CD4-positive, CD25-positive, alpha-beta regulatory T cell (primary cell): ENCODE measurements around the gene MKNK2. TPM values are rescaled to one million over a fixed set of nuclear protein-coding genes. Genes with fewer than 3 reads are reported as not detected.

ENCODE experiments used
- ATAC-seq, 2 donors: fragments of 150-1000 bp; cut with Tn5 transposase; one replicate each; pipeline ENCODE4 v1.10.0; 2021; ENCODE audit warnings: low read depth in 2 of 2, moderate number of reproducible peaks in 2 of 2, moderate library complexity in 1 of 2
- DNase-seq, 3 donors: peaks; one replicate each; pipeline versions ENCODE4 v3.0.0 to v3.0.0-alpha.2; 2012 to 2022; ENCODE audit warnings: mixed read lengths in 1 of 3
- H3K27ac ChIP-seq: one replicate; pipeline ENCODE4 v1.7.0; 2013; ENCODE audit warnings: mild to moderate bottlenecking, low read length; ENCODE audit not compliant: insufficient read depth, poor library complexity, severe bottlenecking
- H3K27me3 ChIP-seq: one replicate; pipeline ENCODE4 v1.7.0; 2013; ENCODE audit warnings: low read length; ENCODE audit not compliant: control insufficient read depth, insufficient read depth
- H3K36me3 ChIP-seq: one replicate; pipeline ENCODE4 v1.7.0; 2013; ENCODE audit warnings: mild to moderate bottlenecking, low read length, moderate library complexity; ENCODE audit not compliant: control insufficient read depth, insufficient read depth
- H3K4me1 ChIP-seq: 2 replicates; pipeline ENCODE4 v1.7.0; 2013; ENCODE audit warnings: mild to moderate bottlenecking, low read length; ENCODE audit not compliant: insufficient read depth, control insufficient read depth, poor library complexity, severe bottlenecking
- H3K4me3 ChIP-seq: one replicate; pipeline ENCODE4 v1.7.0; 2013; ENCODE audit warnings: low read depth, mild to moderate bottlenecking, low read length, moderate library complexity
- H3K9me3 ChIP-seq, 2 experiments: 1 replicate in 1 of 2; 2 replicates in 1 of 2; pipeline ENCODE4 v1.7.0; 2013; ENCODE audit warnings: low read length in 2 of 2, mild to moderate bottlenecking in 1 of 2, moderate library complexity in 1 of 2; ENCODE audit not compliant: control insufficient read depth in 2 of 2
- H3K27ac Mint-ChIP-seq, 3 donors: one replicate each; pipeline ENCODE4 v1.8.0; 2020 to 2022; ENCODE audit warnings: mild to moderate bottlenecking in 3 of 3, mixed read lengths in 3 of 3, moderate library complexity in 2 of 3
- H3K27me3 Mint-ChIP-seq: one replicate; pipeline ENCODE4 v1.8.0; 2022; ENCODE audit warnings: mild to moderate bottlenecking, mixed read lengths
- H3K36me3 Mint-ChIP-seq: one replicate; pipeline ENCODE4 v1.8.0; 2020; ENCODE audit warnings: mixed read lengths
- H3K4me1 Mint-ChIP-seq, 4 donors: one replicate each; pipeline ENCODE4 v1.8.0; 2020 to 2022; ENCODE audit warnings: mixed read lengths in 4 of 4, mild to moderate bottlenecking in 1 of 4
- H3K4me3 Mint-ChIP-seq, 4 donors: one replicate each; pipeline ENCODE4 v1.8.0; 2020 to 2022; ENCODE audit warnings: mild to moderate bottlenecking in 4 of 4, mixed read lengths in 4 of 4, moderate library complexity in 3 of 4
- H3K9me3 Mint-ChIP-seq, 7 donors: one replicate each; pipeline ENCODE4 v1.8.0; 2020 to 2022; ENCODE audit warnings: mixed read lengths in 7 of 7, mild to moderate bottlenecking in 3 of 7, moderate library complexity in 2 of 7
- polyA plus RNA-seq, 4 donors: library from polyadenylated mRNA; unstranded; fragments of 300-500 nt; fragmentation: Illumina TruSeq; gene quantifications; one replicate each; pipeline ENCODE4 v1.2.3, GENCODE V29; 2021
- total RNA-seq: library from RNA; stranded (reverse); gene quantifications from one replicate; pipeline ENCODE4 v1.2.3, GENCODE V29; 2022

The MKNK2 gene
- total and polyA plus RNA-seq, 5 donors from 2014 or later, result 28.7 to 340 (median 33.8) TPM

DNA sequence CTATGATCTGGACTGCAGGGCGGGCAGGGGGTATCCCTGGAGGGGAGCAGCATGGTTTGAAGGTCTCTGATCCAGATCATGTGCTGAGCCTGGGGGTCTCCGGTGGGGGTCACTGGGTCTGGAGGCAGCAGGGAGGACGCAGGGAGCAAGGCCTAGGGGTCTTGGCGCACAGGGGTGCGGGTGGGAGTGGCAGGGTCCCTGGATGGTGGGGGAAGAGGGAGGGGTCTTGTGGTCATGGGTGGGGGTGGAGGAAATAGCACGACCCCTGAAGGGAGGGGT is 37.4 kb downstream of the MKNK2 start:
- H3K4me1 ChIP-seq, result peaks cover 22% of the 10 kb centered on the region
- peak overlapping the region in 1 of 3 donors; percentile 92 for H3K27ac Mint-ChIP-seq
- no peaks in the 10 kb centered on the region for H3K9me3 ChIP-seq
- H3K9me3 Mint-ChIP-seq, result peaks cover 0 to 1% (median 0%) of the 10 kb centered on the region in 7 donors
- H3K27ac ChIP-seq, result peak overlapping the region; percentile 14
- no peaks in the 10 kb centered on the region for H3K27me3 Mint-ChIP-seq
- H3K36me3 ChIP-seq, result no peaks in the 10 kb centered on the region
- no peak for ATAC-seq
- H3K4me3 ChIP-seq, result no peak overlapping the region
- H3K36me3 Mint-ChIP-seq, result peaks cover 6% of the 10 kb centered on the region
- peaks cover 0 to 27% (median 9%) of the 10 kb centered on the region in 4 donors for H3K4me1 Mint-ChIP-seq
- DNase-seq, result no peak
- peak overlapping the region in 1 of 4 donors; percentile 70 for H3K4me3 Mint-ChIP-seq
- no peaks in the 10 kb centered on the region for H3K27me3 ChIP-seq

DNA sequence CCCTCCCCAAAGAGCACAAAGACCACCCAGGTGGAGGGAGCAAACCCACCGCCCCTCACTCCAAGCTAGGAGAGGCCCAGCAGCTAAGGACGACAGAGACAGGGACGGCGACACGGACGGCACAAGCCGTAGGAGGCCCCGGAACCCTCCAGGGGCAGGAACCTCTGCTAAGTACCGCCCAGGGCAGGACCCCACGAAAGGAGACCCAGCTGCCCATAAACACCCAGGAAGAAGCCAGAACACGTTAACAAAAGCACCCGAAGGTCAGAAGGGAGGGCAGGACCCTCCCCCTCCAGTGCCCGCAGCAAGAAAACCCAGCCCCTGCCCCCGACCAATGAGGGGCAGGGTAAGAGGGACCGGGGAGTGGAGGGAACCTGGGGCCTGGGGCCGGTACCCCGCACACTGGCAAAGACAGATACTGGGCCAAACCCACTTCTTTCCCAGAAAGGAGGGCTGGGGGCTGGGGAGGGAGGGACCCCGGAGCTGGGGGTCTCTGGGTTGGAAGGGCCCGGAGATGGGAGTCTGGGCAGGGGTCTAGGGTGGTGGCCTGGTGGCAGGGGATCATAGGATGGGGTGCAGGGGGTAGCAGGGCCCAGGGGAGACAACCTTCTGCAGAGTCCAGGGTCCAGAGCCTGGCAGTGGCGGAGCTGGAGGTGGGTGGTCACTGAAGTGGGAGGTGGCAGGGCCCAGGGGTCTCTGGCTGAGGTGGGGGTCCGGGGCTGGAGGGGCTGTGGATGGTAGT is 37.9 kb downstream of the MKNK2 start:
- Histone ChIP-seq H3K27ac (no peak overlapping the region), H3K36me3 (no peaks in the 10 kb centered on the region), H3K4me3 (no peak overlapping the region), H3K27me3 (no peaks in the 10 kb centered on the region), H3K4me1 (peaks cover 22% of the 10 kb centered on the region), H3K9me3 (no peaks in the 10 kb centered on the region)
- Mint-ChIP-seq H3K36me3 (peaks cover 6% of the 10 kb centered on the region), H3K27ac (peak overlapping the region in 1 of 3 donors; percentile 92), H3K9me3 (peaks cover 0 to 1% (median 0%) of the 10 kb centered on the region in 7 donors), H3K27me3 (no peaks in the 10 kb centered on the region), H3K4me1 (peaks cover 0 to 27% (median 9%) of the 10 kb centered on the region in 4 donors), H3K4me3 (peak overlapping the region; percentile 55 to 70 (median 66))
- ATAC-seq (no peak), DNase-seq (no peak)

DNA sequence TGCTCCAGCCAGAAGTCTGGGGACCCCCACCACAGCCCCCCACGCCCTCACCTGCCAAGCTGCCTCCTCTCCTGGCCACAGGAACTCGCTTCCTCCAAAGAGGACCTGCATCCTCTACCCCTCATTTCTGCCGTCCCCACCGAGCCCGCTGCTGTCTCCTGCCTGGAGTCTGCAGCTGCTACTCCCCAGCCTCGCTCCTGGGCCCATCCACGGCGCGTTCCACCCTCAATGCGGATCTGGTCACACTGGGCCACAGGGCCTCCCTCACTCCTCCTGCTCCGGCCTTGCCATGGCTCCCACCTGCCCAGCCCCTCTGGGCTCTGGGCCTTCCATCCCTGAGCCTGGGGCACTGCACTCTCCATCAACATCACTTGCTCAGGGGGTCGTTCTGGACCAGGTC is 39.9 kb downstream of the MKNK2 start:
- Histone ChIP-seq H3K27ac (no peak overlapping the region), H3K36me3 (no peaks in the 10 kb centered on the region), H3K27me3 (no peaks in the 10 kb centered on the region), H3K4me3 (no peak overlapping the region), H3K4me1 (peaks cover 21% of the 10 kb centered on the region), H3K9me3 (no peaks in the 10 kb centered on the region)
- H3K27ac Mint-ChIP-seq, result peak overlapping the region in 2 of 3 donors; percentile 31 to 44
- no peaks in the 10 kb centered on the region for H3K9me3 Mint-ChIP-seq
- H3K27me3 Mint-ChIP-seq, result no peaks in the 10 kb centered on the region
- H3K4me1 Mint-ChIP-seq, result peaks cover 0 to 27% (median 6%) of the 10 kb centered on the region in 4 donors
- H3K36me3 Mint-ChIP-seq, result peaks cover 13% of the 10 kb centered on the region
- H3K4me3 Mint-ChIP-seq, result peak overlapping the region in 1 of 4 donors; percentile 80
- DNase-seq (no peak), ATAC-seq (no peak)

GRCh38 chr19:2010135-2010668 is 40.8 kb downstream of the MKNK2 start:
- Histone ChIP-seq H3K4me3 (no peak overlapping the region), H3K27me3 (no peaks in the 10 kb centered on the region), H3K9me3 (no peaks in the 10 kb centered on the region), H3K4me1 (peaks cover 19% of the 10 kb centered on the region), H3K36me3 (no peaks in the 10 kb centered on the region), H3K27ac (no peak overlapping the region)
- ATAC-seq (no peak), DNase-seq (no peak)
- Mint-ChIP-seq H3K27me3 (no peaks in the 10 kb centered on the region), H3K27ac (no peak overlapping the region), H3K4me3 (no peak overlapping the region), H3K4me1 (peaks cover 0 to 27% (median 6%) of the 10 kb centered on the region in 4 donors), H3K9me3 (no peaks in the 10 kb centered on the region), H3K36me3 (peaks cover 13% of the 10 kb centered on the region)

DNA sequence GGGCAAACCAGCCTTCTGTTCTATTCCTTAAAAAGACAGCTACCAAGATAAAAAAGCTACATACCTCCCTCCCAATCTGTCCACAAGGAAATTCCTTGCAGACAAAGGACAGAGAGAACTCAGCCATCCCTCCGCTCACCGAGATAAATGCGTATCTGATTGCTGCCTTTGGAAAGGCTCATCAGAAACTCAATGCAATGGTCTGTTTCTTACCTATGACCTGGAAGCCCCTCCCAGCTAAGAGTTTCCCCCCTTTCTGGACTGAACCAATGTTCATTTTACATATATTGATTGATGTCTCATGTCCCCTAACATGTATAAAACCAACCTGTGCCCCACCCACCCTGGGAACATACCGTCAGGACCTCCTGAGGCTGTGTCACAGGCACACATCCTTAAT is 47.2 kb downstream of the MKNK2 start:
- H3K27ac ChIP-seq, result no peak overlapping the region
- peaks cover 15% of the 10 kb centered on the region for H3K36me3 ChIP-seq
- no peak overlapping the region for H3K4me3 ChIP-seq
- Mint-ChIP-seq H3K27me3 (no peaks in the 10 kb centered on the region), H3K4me1 (peaks cover 0 to 5% (median 2%) of the 10 kb centered on the region in 4 donors), H3K27ac (peak overlapping the region in 1 of 3 donors; percentile 42), H3K9me3 (no peaks in the 10 kb centered on the region), H3K36me3 (peaks cover 16% of the 10 kb centered on the region), H3K4me3 (no peak overlapping the region)
- H3K27me3 ChIP-seq, result no peaks in the 10 kb centered on the region
- no peaks in the 10 kb centered on the region for H3K4me1 ChIP-seq
- H3K9me3 ChIP-seq, result no peaks in the 10 kb centered on the region
- DNase-seq, result no peak
- ATAC-seq, result no peak

DNA sequence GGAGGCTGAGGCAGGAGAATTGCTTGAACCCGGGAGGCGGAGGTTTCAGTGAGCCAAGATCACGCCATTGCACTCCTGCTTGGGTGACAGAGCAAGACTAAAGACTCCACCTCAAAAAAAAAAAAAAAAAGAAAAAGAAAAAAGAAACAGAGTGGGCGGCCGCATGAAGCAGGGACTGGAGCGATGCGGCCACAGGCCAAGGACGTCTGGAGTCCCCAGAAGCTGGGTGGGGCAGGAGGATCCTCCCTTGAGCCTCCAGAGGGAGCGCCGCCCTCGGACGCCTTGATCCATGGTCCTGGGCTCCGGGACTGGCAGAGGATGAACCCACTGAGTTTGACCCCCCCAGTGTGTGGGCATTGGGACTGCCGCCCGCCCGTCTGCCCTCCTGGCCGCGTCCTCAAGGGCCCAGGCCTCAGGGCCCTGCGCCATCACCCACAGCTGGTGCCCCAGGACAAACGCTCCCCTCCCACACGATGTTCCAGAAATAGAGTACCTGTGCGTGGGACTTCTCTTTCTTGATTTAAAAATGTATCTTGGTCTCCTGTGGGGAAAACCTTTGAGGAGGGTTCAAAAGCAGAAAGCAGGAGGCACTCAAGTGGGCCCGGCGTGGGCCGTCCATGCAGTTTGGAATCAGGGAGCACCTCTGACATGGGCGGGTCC is 51.1 kb downstream of the MKNK2 start:
- DNase-seq (no peak), ATAC-seq (no peak)
- H3K27ac ChIP-seq, result no peak overlapping the region
- no peaks in the 10 kb centered on the region for H3K27me3 ChIP-seq
- H3K4me1 ChIP-seq, result no peaks in the 10 kb centered on the region
- H3K9me3 ChIP-seq, result no peaks in the 10 kb centered on the region
- Mint-ChIP-seq H3K27me3 (no peaks in the 10 kb centered on the region), H3K4me3 (no peak overlapping the region), H3K36me3 (peaks cover 19% of the 10 kb centered on the region), H3K9me3 (no peaks in the 10 kb centered on the region), H3K27ac (no peak overlapping the region), H3K4me1 (peaks cover 0 to 11% (median 4%) of the 10 kb centered on the region in 4 donors)
- H3K36me3 ChIP-seq, result peaks cover 23% of the 10 kb centered on the region
- no peak overlapping the region for H3K4me3 ChIP-seq

GRCh38 chr19:1998712-1999708 is 52.0 kb downstream of the MKNK2 start:
- no peak overlapping the region for H3K4me3 ChIP-seq
- ATAC-seq, result no peak
- no peaks in the 10 kb centered on the region for H3K27me3 Mint-ChIP-seq
- no peaks in the 10 kb centered on the region for H3K9me3 Mint-ChIP-seq
- peaks cover 0 to 10% (median 4%) of the 10 kb centered on the region in 4 donors for H3K4me1 Mint-ChIP-seq
- no peak overlapping the region for H3K27ac ChIP-seq
- H3K4me1 ChIP-seq, result no peaks in the 10 kb centered on the region
- H3K27me3 ChIP-seq, result no peaks in the 10 kb centered on the region
- H3K9me3 ChIP-seq, result no peaks in the 10 kb centered on the region
- peaks cover 18% of the 10 kb centered on the region for H3K36me3 Mint-ChIP-seq
- peaks cover 23% of the 10 kb centered on the region for H3K36me3 ChIP-seq
- no peak overlapping the region for H3K27ac Mint-ChIP-seq
- H3K4me3 Mint-ChIP-seq, result peak overlapping the region in 1 of 4 donors; percentile 28
- no peak for DNase-seq
